Activated naive CD4-positive, alpha-beta T cell treated with anti-CD3 and anti-CD28 coated beads, Interleukin-2, amount 50 U/mL, for 72 hours (primary cell): ENCODE measurements around the gene TNFAIP8. TPM values are rescaled to one million over a fixed set of nuclear protein-coding genes. Genes with fewer than 3 reads are reported as not detected.

Experiments used
- ATAC-seq, 2 donors: fragments of 150-1000 bp; cut with Tn5 transposase; 2 replicates each; pipeline ENCODE4 v1.10.0; 2021; ENCODE audit warnings: mild to moderate bottlenecking in 2 of 2, moderate library complexity in 2 of 2
- DNase-seq, 2 donors: peaks; one replicate each; pipeline ENCODE4 v3.0.0; 2021 to 2022; ENCODE audit warnings: low spot score in 2 of 2
- H3K27ac Mint-ChIP-seq, 2 donors: one replicate each; pipeline ENCODE4 v1.8.0; 2022; ENCODE audit warnings: mild to moderate bottlenecking in 2 of 2, mixed read lengths in 2 of 2
- H3K36me3 Mint-ChIP-seq, 2 donors: one replicate each; pipeline ENCODE4 v1.8.0; 2022; ENCODE audit warnings: mixed read lengths in 2 of 2
- H3K9me3 Mint-ChIP-seq, 2 donors: one replicate each; pipeline ENCODE4 v1.8.0; 2022; ENCODE audit warnings: mixed read lengths in 2 of 2
- total RNA-seq, 2 donors: library from RNA; stranded (reverse); gene quantifications; one replicate each; pipeline ENCODE4 v1.2.3, GENCODE V29; 2022

TNFAIP8 gene
- total RNA-seq, 2 donors from 2014 or later: 110 to 146 TPM

DNA sequence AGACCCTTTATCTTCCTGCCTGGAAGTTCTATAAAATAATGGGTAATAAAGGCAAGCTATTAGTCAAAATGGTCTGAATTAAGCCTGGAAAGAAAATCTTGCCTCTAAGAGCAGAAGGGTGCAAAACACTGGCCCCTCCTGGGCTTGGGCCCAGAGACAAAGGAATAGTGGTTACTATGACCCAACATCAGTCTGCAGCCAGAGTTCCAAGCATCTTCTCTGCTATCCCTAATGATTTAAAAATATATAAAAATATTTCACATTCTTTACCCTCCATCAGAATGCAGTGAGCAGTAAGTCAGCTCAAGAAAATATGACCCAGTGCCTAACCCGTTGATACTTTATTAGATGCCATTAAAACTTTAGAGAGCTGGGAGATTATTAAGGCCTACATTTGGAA lies 14.7 kb downstream of the TNFAIP8 start:
- ATAC-seq (no peak), DNase-seq (no peak)
- Mint-ChIP-seq H3K36me3 (peaks cover 23 to 61% of the 10 kb centered on the region in 2 donors), H3K27ac (peak overlapping the region; percentile 70 to 98), H3K9me3 (no peaks in the 10 kb centered on the region)

GRCh38 chr5:119371146-119371545 lies 15.3 kb downstream of the TNFAIP8 start:
- Mint-ChIP-seq H3K9me3 (no peaks in the 10 kb centered on the region), H3K36me3 (peaks cover 20 to 54% of the 10 kb centered on the region in 2 donors), H3K27ac (peak overlapping the region; percentile 70 to 98)
- DNase-seq: no peak
- ATAC-seq: no peak

- ATAC-seq (peak in 1 of 2 donors; percentile 22), DNase-seq (no peak)
- Mint-ChIP-seq H3K36me3 (peaks cover 20 to 62% of the 10 kb centered on the region in 2 donors), H3K27ac (peak overlapping the region in 1 of 2 donors; percentile 10), H3K9me3 (no peaks in the 10 kb centered on the region)
Observed at GRCh38 chr5:119373449-119373858, 17.6 kb downstream of the TNFAIP8 start.

DNA sequence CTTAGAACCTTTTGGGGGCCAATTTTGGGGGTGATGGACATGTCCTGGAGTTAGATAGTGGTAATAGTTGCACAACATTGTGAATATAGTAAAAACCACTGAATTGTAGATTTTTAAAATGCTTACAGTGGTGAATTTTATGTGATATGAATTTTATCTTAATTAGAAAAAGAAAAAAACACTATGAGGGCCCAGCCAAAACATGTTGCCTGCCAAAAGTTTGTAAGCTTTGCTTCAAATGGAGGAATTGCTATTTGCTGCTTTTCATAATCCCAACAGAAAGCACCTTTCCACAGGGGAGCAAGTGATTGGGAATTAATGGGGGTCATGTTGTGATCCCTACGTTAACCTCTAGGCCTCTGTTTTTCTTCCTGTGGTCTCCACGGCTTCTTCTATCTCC lies 19.1 kb downstream of the TNFAIP8 start:
- DNase-seq: no peak
- no peak for ATAC-seq
- peak overlapping the region in 1 of 2 donors; percentile 75 for H3K27ac Mint-ChIP-seq
- peaks cover 17 to 61% of the 10 kb centered on the region in 2 donors for H3K36me3 Mint-ChIP-seq
- H3K9me3 Mint-ChIP-seq: no peaks in the 10 kb centered on the region

DNA sequence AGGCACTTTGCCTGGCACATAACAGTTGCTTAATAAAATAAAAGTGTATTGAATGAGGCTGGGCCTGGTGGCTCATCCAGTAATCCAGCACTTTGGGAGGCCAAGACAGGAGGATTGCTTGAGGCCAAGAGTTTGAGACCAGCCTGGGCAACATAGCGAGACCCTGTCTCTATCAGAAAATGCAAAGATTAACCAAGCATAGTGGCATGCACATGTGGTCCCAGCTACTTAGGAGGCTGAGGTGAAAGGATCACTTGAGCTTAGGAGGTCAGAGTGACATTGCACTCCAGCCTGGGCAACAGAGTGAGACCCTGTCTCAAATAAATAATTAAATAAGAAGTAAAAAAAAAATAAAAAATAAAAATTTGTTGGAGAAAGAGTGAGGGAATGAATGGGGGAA lies 21.2 kb downstream of the TNFAIP8 start:
- ATAC-seq (no peak), DNase-seq (no peak)
- H3K36me3 Mint-ChIP-seq: peaks cover 17 to 47% of the 10 kb centered on the region in 2 donors
- peak overlapping the region; percentile 50 to 87 for H3K27ac Mint-ChIP-seq
- no peaks in the 10 kb centered on the region for H3K9me3 Mint-ChIP-seq

GRCh38 chr5:119378075-119378700 lies 22.4 kb downstream of the TNFAIP8 start:
- DNase-seq (no peak), ATAC-seq (peak in 1 of 2 donors; percentile 54)
- peaks cover 13 to 43% of the 10 kb centered on the region in 2 donors for H3K36me3 Mint-ChIP-seq
- peak overlapping the region; percentile 87 to 90 for H3K27ac Mint-ChIP-seq
- no peaks in the 10 kb centered on the region for H3K9me3 Mint-ChIP-seq

GRCh38 chr5:119379096-119379495 lies 23.3 kb downstream of the TNFAIP8 start:
- ATAC-seq (no peak), DNase-seq (no peak)
- H3K9me3 Mint-ChIP-seq: no peaks in the 10 kb centered on the region
- peaks cover 9 to 45% of the 10 kb centered on the region in 2 donors for H3K36me3 Mint-ChIP-seq
- H3K27ac Mint-ChIP-seq: peak overlapping the region; percentile 87 to 90

GRCh38 chr5:119379942-119380547 lies 24.2 kb downstream of the TNFAIP8 start:
- no peaks in the 10 kb centered on the region for H3K9me3 Mint-ChIP-seq
- peak overlapping the region; percentile 87 to 90 for H3K27ac Mint-ChIP-seq
- DNase-seq (no peak), ATAC-seq (no peak)
- H3K36me3 Mint-ChIP-seq: peaks cover 5 to 48% of the 10 kb centered on the region in 2 donors

GRCh38 chr5:119382169-119382568 lies 26.4 kb downstream of the TNFAIP8 start:
- Mint-ChIP-seq H3K36me3 (peaks cover 5 to 41% of the 10 kb centered on the region in 2 donors), H3K27ac (peak overlapping the region in 1 of 2 donors; percentile 65), H3K9me3 (no peaks in the 10 kb centered on the region)
- ATAC-seq (peak; percentile 26 to 41), DNase-seq (no peak)

DNA sequence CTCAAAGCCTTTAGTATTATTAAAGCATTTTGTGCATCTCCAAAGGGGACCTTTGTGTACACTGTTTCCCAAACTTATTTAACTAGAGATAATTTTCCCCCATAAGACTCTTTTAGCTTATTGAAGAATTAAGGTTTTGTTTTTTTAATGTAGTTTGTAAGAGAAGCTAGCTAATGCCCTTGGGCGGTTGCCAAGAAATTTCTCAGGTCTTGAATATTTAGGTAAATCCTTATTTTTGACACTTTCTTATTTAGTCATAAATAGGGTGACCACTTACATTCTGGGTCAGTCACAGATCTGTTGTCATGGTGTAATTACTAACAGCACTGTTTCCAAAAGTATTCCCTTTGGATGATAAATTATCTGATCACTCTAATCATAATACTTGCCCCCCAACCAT lies 27.2 kb downstream of the TNFAIP8 start:
- Mint-ChIP-seq H3K9me3 (no peaks in the 10 kb centered on the region), H3K27ac (peak overlapping the region in 1 of 2 donors; percentile 87), H3K36me3 (peaks cover 5 to 44% of the 10 kb centered on the region in 2 donors)
- DNase-seq: no peak
- ATAC-seq: no peak

GRCh38 chr5:119385136-119385535 lies 29.3 kb downstream of the TNFAIP8 start:
- peaks cover 9 to 45% of the 10 kb centered on the region in 2 donors for H3K36me3 Mint-ChIP-seq
- no peak for DNase-seq
- peak in 1 of 2 donors; percentile 18 for ATAC-seq
- H3K27ac Mint-ChIP-seq: peak overlapping the region; percentile 87 to 92
- no peaks in the 10 kb centered on the region for H3K9me3 Mint-ChIP-seq

DNA sequence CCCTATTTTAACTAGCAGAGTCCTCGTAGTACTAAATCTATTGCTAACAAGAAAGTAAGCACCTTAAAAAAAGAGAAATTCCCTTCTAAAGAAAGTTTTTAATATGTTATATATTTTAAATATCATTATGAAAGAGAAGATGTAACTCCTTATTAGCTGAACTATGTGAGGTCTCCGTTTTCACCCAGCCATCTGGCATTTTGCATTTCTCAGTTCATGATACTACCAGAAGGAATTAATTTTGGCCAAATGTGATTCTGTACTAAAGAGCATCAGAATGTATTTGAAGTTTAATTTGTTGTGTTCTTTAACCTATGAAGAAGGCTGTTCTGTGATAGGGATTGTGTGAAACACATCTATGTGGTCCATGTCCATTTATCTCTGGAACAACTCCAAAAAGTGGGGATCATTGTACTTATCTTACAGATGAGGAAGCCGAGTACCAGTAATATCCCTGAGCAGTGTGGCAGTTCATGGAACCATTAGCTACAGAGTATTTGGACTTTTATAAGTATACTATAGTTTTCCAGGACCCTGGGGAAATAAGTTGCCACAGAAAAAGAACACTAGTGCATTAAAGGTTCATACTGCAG lies 29.8 kb downstream of the TNFAIP8 start:
- ATAC-seq (no peak), DNase-seq (no peak)
- Mint-ChIP-seq H3K27ac (peak overlapping the region in 1 of 2 donors; percentile 87), H3K9me3 (no peaks in the 10 kb centered on the region), H3K36me3 (peaks cover 9 to 42% of the 10 kb centered on the region in 2 donors)

GRCh38 chr5:119386596-119387344 lies 31.0 kb downstream of the TNFAIP8 start:
- Mint-ChIP-seq H3K36me3 (peaks cover 14 to 52% of the 10 kb centered on the region in 2 donors), H3K27ac (peak overlapping the region; percentile 63 to 87), H3K9me3 (no peaks in the 10 kb centered on the region)
- ATAC-seq (no peak), DNase-seq (no peak)

DNA sequence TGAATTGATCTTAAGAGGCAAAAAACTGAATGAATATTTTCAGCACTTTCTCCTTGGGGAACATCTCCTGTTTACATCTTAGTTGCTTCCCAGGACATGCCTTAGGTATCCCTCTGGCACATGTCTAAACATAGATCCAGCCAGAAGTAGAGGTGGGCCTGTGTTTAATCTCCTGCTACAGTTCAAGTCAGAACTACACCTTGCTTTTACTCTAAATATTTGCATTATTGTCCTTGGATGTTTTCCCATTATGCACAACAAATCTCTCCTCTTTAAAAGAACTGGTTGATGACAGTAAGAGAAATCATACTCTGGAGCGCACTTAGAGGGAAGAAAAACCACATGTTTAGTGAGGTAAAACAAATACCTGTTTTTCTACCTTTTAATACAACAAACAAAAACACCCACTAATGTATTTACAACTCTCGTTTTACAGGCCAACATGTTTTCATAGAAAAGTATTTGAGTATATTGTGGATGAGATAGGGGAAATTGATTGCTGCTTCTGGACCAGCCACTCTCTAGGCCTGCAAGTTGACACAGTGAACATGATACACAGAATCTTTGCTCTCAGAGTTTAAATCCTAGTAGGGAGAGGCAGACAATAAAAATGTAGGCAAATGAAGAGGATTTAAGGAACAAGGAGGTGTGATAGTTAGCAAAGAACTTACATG lies 32.3 kb downstream of the TNFAIP8 start:
- Mint-ChIP-seq H3K36me3 (peaks cover 24 to 60% of the 10 kb centered on the region in 2 donors), H3K9me3 (no peaks in the 10 kb centered on the region)
- ATAC-seq: no peak

DNA sequence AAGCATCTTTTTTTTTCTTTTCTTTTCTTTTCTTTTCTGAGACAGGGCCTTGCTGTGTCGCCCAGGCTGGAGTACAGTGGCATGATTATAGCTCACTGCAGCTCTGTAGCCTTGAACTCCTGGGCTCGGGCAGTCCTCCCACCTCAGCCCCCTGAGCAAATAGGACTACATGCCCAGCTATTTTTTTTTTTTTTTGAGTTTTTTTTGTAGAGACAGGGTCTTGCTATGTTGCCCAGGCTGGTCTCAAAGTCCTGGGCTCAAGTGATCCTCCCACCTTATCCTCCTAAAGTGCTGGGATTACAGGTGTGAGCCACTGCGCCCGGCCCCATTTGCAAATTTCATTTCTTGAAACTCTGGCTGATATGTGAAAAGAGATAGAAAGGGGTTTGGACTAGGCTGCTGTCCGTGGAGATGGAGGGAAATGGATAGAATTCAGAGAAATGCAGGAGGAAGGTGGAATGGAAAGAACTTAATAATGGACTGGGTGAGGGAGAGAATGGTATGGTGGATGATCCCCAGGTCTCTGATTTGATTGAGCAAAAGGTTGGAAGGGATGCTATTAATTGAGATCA lies 32.9 kb downstream of the TNFAIP8 start:
- Mint-ChIP-seq H3K27ac (peak overlapping the region; percentile 69 to 70), H3K9me3 (no peaks in the 10 kb centered on the region), H3K36me3 (peaks cover 30 to 60% of the 10 kb centered on the region in 2 donors)
- ATAC-seq (no peak), DNase-seq (no peak)

More for the DNA sequence above, 32.3 kb downstream of the TNFAIP8 start:
- peak overlapping the region; percentile 69 to 70 for H3K27ac Mint-ChIP-seq
- DNase-seq: no peak
